Measurements from ENCODE around the gene SLIT3. TPM values are rescaled to one million over a fixed set of nuclear protein-coding genes. Genes with fewer than 3 reads are reported as not detected.

The SLIT3 gene
- polyA plus RNA-seq, 1 donor, result 18.3 TPM

DNA sequence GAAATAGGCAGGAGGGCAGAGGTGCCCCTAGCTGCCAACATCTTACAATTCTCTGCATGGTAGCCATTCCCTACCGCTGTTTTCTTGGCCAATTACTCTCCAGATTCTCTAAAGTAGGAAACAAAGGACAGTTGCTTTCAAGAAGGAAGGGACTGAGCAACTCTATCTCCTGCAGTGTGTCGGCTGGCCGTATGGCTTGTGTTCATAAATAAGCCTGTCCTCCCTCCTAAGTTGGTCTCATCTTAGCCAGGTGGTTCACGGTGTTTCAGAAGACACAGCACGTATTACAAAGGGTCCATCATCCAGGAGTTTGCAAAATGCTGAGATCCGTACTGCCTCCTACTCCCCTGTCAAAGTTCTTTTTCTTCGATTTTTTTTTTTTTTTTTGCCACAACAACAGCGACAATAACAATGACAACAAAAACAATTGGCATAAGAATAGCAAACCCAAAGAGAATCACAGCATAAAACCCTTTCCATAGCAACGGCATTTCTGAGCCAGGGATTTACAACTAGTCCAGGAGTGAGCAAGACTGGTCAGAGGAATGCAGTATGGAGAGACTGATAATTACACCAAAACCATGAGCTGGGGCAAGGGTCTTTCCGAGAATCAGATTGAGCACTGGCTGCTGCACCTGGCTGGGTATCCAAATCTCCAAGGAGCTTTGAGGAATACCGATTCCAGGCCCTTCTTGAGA is 212.8 kb downstream of the SLIT3 start:
- WGBS (ENCODE audit: insufficient coverage, low lambda C conversion rate), result 57% methylated on average over 1 of the region's 11 CpGs
- H3K27ac ChIP-seq (ENCODE audit: low read length), result no peak overlapping the region

DNA sequence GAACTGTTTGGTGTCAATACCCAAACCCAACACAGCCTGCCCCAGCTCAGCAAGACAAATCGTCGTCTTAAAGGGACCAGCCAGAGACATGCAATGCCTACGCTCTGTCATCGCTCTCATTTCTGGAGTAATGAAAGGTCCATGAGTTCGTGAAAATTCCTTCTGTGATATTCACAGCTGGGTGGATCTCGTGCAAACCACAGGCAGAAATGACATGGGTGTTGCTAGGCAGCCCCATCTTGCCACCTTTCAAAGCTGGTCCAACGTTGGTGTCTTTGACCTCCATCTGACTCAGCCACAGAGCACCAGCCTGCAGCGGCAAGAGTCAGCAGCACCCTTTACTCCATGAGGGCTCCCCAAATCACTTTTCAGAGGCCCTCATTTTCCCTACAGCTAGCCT is 215.3 kb downstream of the SLIT3 start:
- no peak for DNase-seq
- no CpG with 5 or more reads among the region's 8 CpGs for WGBS (ENCODE audit: insufficient coverage, low lambda C conversion rate)
- H3K4me1 ChIP-seq (ENCODE audit: control insufficient read depth, insufficient read depth, low read length), result no peaks in the 10 kb centered on the region
- no peaks in the 10 kb centered on the region for H3K9me3 ChIP-seq (ENCODE audit: control insufficient read depth, low read depth, low read length)
- no peaks in the 10 kb centered on the region for H3K27me3 ChIP-seq (ENCODE audit: control insufficient read depth, insufficient read depth, low read length)
- H3K36me3 ChIP-seq (ENCODE audit: control insufficient read depth, insufficient read depth, low read length), result no peaks in the 10 kb centered on the region
- H3K4me3 ChIP-seq (ENCODE audit: low read length), result no peak overlapping the region
- no peak overlapping the region for H3K27ac ChIP-seq (ENCODE audit: low read length)

More for the DNA sequence above, 212.8 kb downstream of the SLIT3 start:
- Histone ChIP-seq H3K36me3 (ENCODE audit: control insufficient read depth, insufficient read depth, low read length) (no peaks in the 10 kb centered on the region), H3K4me1 (ENCODE audit: control insufficient read depth, insufficient read depth, low read length) (no peaks in the 10 kb centered on the region), H3K9me3 (ENCODE audit: control insufficient read depth, low read depth, low read length) (no peaks in the 10 kb centered on the region), H3K27me3 (ENCODE audit: control insufficient read depth, insufficient read depth, low read length) (no peaks in the 10 kb centered on the region), H3K4me3 (ENCODE audit: low read length) (no peak overlapping the region)
- no peak for DNase-seq

DNA sequence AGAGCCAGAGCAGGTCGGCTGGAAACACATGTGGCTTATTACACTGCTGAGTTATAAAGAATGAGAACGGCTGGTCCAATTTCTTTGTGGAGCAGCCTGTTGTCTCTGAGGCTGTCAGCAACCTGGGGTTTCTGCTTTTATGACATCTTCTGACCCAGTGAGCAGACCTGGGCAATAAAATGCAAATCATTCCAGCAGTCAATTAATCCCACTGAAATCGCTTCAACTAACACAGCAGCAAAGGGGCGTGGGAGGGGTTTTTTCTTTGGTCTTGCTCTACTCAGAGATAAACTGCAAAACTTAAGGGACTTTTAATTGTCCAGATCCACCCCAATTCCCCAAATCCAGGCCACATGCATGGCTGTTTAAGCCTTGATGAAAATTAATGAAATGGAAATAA is 215.7 kb downstream of the SLIT3 start:
- no CpG with 5 or more reads among the region's 4 CpGs for WGBS (ENCODE audit: insufficient coverage, low lambda C conversion rate)
- Histone ChIP-seq H3K27ac (ENCODE audit: low read length) (no peak overlapping the region), H3K4me3 (ENCODE audit: low read length) (no peak overlapping the region), H3K27me3 (ENCODE audit: control insufficient read depth, insufficient read depth, low read length) (no peaks in the 10 kb centered on the region), H3K36me3 (ENCODE audit: control insufficient read depth, insufficient read depth, low read length) (no peaks in the 10 kb centered on the region), H3K4me1 (ENCODE audit: control insufficient read depth, insufficient read depth, low read length) (no peaks in the 10 kb centered on the region), H3K9me3 (ENCODE audit: control insufficient read depth, low read depth, low read length) (no peaks in the 10 kb centered on the region)
- no peak for DNase-seq

DNA sequence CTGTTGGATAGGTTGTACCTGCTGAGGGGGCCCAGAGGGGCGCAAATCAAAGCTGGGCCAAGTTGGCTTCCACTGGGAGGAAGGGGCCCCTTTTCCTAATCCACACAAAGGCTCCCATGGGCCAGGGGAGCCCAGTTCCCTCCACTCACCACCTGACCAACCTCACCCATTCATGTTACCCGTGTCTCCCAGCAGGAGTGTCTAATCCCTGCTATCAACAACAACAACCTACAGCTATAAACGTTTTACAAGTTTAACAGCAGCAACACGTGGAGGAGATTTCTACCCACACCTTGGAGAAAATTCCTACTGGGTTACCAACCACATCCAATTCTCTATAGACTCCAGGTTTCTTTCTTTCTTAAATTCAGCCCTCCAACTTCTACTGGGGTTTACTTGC is 216.2 kb downstream of the SLIT3 start:
- no CpG with 5 or more reads among the region's 4 CpGs for WGBS (ENCODE audit: insufficient coverage, low lambda C conversion rate)
- no peaks in the 10 kb centered on the region for H3K36me3 ChIP-seq (ENCODE audit: control insufficient read depth, insufficient read depth, low read length)
- no peaks in the 10 kb centered on the region for H3K9me3 ChIP-seq (ENCODE audit: control insufficient read depth, low read depth, low read length)
- H3K27me3 ChIP-seq (ENCODE audit: control insufficient read depth, insufficient read depth, low read length), result no peaks in the 10 kb centered on the region
- H3K4me1 ChIP-seq (ENCODE audit: control insufficient read depth, insufficient read depth, low read length), result no peaks in the 10 kb centered on the region
- DNase-seq, result no peak
- no peak overlapping the region for H3K4me3 ChIP-seq (ENCODE audit: low read length)
- no peak overlapping the region for H3K27ac ChIP-seq (ENCODE audit: low read length)

DNA sequence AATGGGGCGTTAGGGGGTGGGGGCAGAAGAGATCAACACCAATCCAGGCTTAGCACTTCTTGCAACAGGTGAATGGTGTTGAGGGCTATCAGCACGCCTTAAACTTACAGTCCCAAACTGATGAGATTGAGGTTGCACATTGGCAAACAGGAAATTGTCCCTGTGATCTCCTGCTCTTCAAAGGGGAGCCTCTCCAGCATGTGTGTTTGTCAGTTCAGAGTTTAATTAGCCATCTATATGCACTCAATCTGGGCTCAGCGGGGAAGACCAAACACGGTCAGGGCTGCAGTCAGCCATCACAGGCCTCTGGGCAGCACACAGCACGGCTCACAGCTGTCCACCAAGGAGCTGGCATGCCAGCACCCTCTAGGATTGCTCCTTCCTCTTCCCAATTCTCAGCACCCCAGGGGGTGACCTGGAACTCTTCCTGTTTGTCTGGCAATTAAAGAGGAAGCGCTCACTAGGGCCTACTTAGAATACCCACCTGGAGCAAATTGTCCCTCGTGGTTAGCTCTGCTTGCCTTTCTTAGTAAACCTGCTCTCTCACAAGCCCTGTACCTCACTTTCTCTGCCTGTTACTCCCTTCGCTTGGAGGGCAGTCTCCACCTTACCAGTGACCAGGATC is 217.4 kb downstream of the SLIT3 start:
- H3K9me3 ChIP-seq (ENCODE audit: control insufficient read depth, low read depth, low read length), result no peaks in the 10 kb centered on the region
- H3K36me3 ChIP-seq (ENCODE audit: control insufficient read depth, insufficient read depth, low read length), result no peaks in the 10 kb centered on the region
- no peak overlapping the region for H3K27ac ChIP-seq (ENCODE audit: low read length)
- no peaks in the 10 kb centered on the region for H3K27me3 ChIP-seq (ENCODE audit: control insufficient read depth, insufficient read depth, low read length)
- no peaks in the 10 kb centered on the region for H3K4me1 ChIP-seq (ENCODE audit: control insufficient read depth, insufficient read depth, low read length)
- no peak for DNase-seq
- no peak overlapping the region for H3K4me3 ChIP-seq (ENCODE audit: low read length)
- WGBS (ENCODE audit: insufficient coverage, low lambda C conversion rate), result 80% methylated on average over 1 of the region's 8 CpGs

DNA sequence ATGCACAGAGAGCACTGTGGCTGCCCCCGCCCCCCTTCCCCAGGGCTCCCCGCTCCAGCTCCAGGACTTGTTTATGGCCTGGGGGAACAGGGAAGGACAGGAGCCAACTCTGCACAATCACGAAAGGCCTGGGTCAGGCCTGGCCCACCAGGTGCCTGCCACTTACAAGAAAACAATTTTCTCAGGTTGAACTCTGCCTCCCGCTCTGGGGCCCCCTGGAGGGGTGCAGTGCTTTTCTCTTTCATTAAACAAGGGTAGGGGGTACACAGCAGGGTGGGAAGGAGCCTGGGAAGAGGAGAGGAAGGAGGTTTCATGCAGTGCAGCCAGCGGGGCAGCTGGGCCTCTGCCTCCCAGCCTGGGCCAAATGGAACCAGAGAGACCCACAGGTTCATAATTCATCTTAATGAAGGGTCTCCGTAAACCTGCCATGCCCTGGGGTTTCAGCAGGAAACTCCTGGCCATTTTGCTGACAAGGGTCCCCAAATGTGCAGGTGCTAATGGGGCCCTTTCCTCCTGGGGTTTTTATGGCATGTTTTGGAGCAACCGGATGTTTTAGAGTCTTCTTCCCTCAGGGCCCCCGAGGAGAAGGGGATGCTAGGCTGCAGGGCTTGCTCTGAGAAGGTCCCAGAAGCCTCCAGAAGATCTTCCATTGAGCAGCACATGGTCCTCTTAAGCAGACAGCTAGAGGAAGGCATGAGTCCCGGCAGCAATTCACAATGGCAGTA is 219.8 kb downstream of the SLIT3 start:
- Histone ChIP-seq H3K27me3 (ENCODE audit: control insufficient read depth, insufficient read depth, low read length) (no peaks in the 10 kb centered on the region), H3K27ac (ENCODE audit: low read length) (no peak overlapping the region), H3K9me3 (ENCODE audit: control insufficient read depth, low read depth, low read length) (no peaks in the 10 kb centered on the region), H3K4me1 (ENCODE audit: control insufficient read depth, insufficient read depth, low read length) (no peaks in the 10 kb centered on the region), H3K36me3 (ENCODE audit: control insufficient read depth, insufficient read depth, low read length) (no peaks in the 10 kb centered on the region), H3K4me3 (ENCODE audit: low read length) (no peak overlapping the region)
- DNase-seq, result no peak
- 80% methylated on average over 1 of the region's 9 CpGs for WGBS (ENCODE audit: insufficient coverage, low lambda C conversion rate)

DNA sequence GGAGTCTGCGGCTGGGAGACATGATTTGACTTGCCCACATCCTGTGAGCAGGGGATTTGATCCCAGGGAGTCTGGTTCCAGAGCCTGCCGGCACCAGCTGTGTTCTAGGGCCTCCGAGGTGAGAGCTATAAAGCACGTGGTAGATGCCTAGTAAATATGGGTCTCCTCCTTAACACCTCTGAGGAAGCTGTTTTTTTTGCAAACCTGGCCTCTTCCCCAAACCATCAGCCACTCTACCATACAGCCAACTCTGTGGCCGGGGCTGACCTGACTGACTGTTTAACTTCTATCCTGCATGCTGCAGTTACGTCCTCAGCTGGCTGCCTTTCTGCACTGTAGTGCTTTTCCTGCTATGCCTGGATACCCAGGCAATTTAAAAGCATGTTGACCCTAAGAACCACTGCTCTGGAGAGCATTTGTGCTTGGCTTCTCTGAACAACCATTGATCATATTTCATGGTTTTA is 220.5 kb downstream of the SLIT3 start:
- H3K9me3 ChIP-seq (ENCODE audit: control insufficient read depth, low read depth, low read length), result no peaks in the 10 kb centered on the region
- H3K36me3 ChIP-seq (ENCODE audit: control insufficient read depth, insufficient read depth, low read length), result no peaks in the 10 kb centered on the region
- no peak for DNase-seq
- WGBS (ENCODE audit: insufficient coverage, low lambda C conversion rate), result no CpG with 5 or more reads among the region's 6 CpGs
- no peaks in the 10 kb centered on the region for H3K4me1 ChIP-seq (ENCODE audit: control insufficient read depth, insufficient read depth, low read length)
- no peak overlapping the region for H3K27ac ChIP-seq (ENCODE audit: low read length)
- no peak overlapping the region for H3K4me3 ChIP-seq (ENCODE audit: low read length)
- H3K27me3 ChIP-seq (ENCODE audit: control insufficient read depth, insufficient read depth, low read length), result no peaks in the 10 kb centered on the region

DNA sequence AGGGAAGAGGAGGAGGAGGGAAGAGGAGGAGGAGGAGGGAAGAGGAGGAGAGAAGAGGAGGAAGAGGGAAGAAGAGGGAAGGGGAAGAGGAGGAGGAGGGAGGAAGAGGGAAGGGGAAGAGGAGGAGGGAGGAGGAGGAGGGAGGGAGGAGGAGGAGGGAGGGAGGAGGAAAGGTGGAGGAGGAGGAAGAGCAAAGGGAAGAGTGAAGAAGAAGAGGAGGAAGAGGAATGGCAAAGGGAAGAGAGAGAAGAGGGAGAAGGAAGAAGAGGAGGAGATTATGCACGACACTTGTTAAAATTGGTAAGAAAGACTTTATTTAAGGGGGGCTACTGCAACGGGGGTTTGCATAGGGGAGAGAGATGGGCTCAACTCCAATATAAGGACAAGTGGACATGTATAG is 221.2 kb downstream of the SLIT3 start:
- Histone ChIP-seq H3K9me3 (ENCODE audit: control insufficient read depth, low read depth, low read length) (no peaks in the 10 kb centered on the region), H3K27me3 (ENCODE audit: control insufficient read depth, insufficient read depth, low read length) (no peaks in the 10 kb centered on the region), H3K27ac (ENCODE audit: low read length) (no peak overlapping the region), H3K4me3 (ENCODE audit: low read length) (no peak overlapping the region), H3K4me1 (ENCODE audit: control insufficient read depth, insufficient read depth, low read length) (no peaks in the 10 kb centered on the region), H3K36me3 (ENCODE audit: control insufficient read depth, insufficient read depth, low read length) (no peaks in the 10 kb centered on the region)
- 92% methylated on average over 2 of the region's 2 CpGs for WGBS (ENCODE audit: insufficient coverage, low lambda C conversion rate)
- DNase-seq, result no peak

DNA sequence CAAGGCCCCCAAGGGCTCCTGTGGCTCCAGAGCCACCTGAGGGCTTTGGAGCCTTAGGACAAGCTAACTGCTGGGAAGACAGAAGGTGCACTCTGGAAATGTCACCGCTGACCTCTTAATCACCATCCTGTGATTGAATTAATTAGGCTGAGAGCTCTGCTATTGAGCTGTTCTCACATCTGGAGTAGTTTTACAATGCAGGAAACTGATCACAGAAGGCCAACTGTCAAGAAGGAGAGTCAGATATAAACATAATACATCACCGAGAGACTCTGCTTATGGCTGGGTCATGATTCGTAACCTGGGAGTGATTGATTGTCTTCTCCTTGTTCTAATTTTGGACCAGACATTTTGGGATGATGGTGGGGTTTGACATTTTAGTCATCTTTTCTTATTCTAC is 226.1 kb downstream of the SLIT3 start:
- WGBS (ENCODE audit: insufficient coverage, low lambda C conversion rate), result no CpG with 5 or more reads among the region's 3 CpGs
- no peaks in the 10 kb centered on the region for H3K36me3 ChIP-seq (ENCODE audit: control insufficient read depth, insufficient read depth, low read length)
- no peaks in the 10 kb centered on the region for H3K27me3 ChIP-seq (ENCODE audit: control insufficient read depth, insufficient read depth, low read length)
- H3K4me3 ChIP-seq (ENCODE audit: low read length), result no peak overlapping the region
- H3K4me1 ChIP-seq (ENCODE audit: control insufficient read depth, insufficient read depth, low read length), result peaks cover 4% of the 10 kb centered on the region
- H3K27ac ChIP-seq (ENCODE audit: low read length), result no peak overlapping the region
- DNase-seq, result no peak
- no peaks in the 10 kb centered on the region for H3K9me3 ChIP-seq (ENCODE audit: control insufficient read depth, low read depth, low read length)

DNA sequence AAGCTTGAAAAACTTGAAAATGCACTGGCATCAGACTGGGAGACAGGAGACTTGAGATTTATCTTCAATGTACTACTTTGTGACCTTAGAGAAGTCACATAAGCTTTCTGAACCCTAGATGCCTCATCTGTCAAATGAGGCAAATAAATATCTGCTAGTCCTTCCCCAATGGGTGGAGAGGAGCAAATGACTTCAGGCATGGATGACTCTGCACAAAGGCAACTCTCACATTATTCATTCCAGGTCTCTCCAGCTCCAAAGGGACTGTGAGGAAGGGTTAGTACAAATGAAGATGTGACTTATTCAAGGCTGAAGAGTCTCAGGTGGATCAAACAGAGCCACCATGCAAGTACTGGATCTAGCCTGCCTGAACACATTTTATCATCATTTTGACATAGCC is 228.7 kb downstream of the SLIT3 start:
- Histone ChIP-seq H3K4me3 (ENCODE audit: low read length) (no peak overlapping the region), H3K27me3 (ENCODE audit: control insufficient read depth, insufficient read depth, low read length) (no peaks in the 10 kb centered on the region), H3K4me1 (ENCODE audit: control insufficient read depth, insufficient read depth, low read length) (peaks cover 4% of the 10 kb centered on the region), H3K27ac (ENCODE audit: low read length) (no peak overlapping the region), H3K9me3 (ENCODE audit: control insufficient read depth, low read depth, low read length) (no peaks in the 10 kb centered on the region), H3K36me3 (ENCODE audit: control insufficient read depth, insufficient read depth, low read length) (no peaks in the 10 kb centered on the region)
- no peak for DNase-seq

Data from large intestine (tissue), 3 donors.